ENCODE measurements around the gene MAST4. TPM values are rescaled to one million over a fixed set of nuclear protein-coding genes. Genes with fewer than 3 reads are reported as not detected.

MAST4 gene
- total and polyA plus RNA-seq, 2 donors (not counting 1 experiment from before 2014, with no cell fraction given), result 7.0 to 15.2 TPM

- no peaks in the 10 kb centered on the region for H3K9me3 ChIP-seq (ENCODE audit: control insufficient read depth, insufficient read depth, low read depth, low read length)
- H4K20me1 ChIP-seq (ENCODE audit: control insufficient read depth, extremely low read depth, insufficient read depth, low read length), result no peaks in the 10 kb centered on the region
- H3K4me2 ChIP-seq (ENCODE audit: extremely low read depth, insufficient read depth, low read length), result no peak overlapping the region
- H3K9ac ChIP-seq (ENCODE audit: insufficient read depth, low read length), result no peak overlapping the region
- no peaks in the 10 kb centered on the region for H3K27me3 ChIP-seq (ENCODE audit: control insufficient read depth, insufficient read depth, low read length)
- no peaks in the 10 kb centered on the region for H3K36me3 ChIP-seq (ENCODE audit: control insufficient read depth, insufficient read depth, low read length)
- no peak overlapping the region for H3K4me3 ChIP-seq (replicated peaks in 1 of 4; ENCODE audit: control extremely low read depth in 1 of 4, insufficient read depth in 1 of 4, low read depth in 3 of 4, low read length in 4 of 4)
- no peak overlapping the region for H2AFZ ChIP-seq (ENCODE audit: low read length)
- H3K79me2 ChIP-seq (ENCODE audit: control insufficient read depth, insufficient read depth, low read length), result no peaks in the 10 kb centered on the region
- DNase-seq (ENCODE audit: low read depth in 2 of 2), result no peak
- TF ChIP-seq CTCF (conservative IDR thresholded peaks at IDR 0.05 in 1 of 2, IDR thresholded peaks at IDR 0.05 in 1 of 2; ENCODE audit: low read depth in 1 of 2, low read length in 2 of 2) (no peak), EZH2 (IDR thresholded peaks at IDR 0.05; ENCODE audit: low read length, missing control alignments) (no peak)
- no peak overlapping the region for H3K27ac ChIP-seq (ENCODE audit: insufficient read depth, low read length)
- H3K4me1 ChIP-seq (ENCODE audit: control insufficient read depth, extremely low read depth, insufficient read depth, low read length), result no peaks in the 10 kb centered on the region
These were observed 192.4 kb downstream of the MAST4 start for GRCh38 chr5:66788556-66788955.

GRCh38 chr5:66789434-66789833 lies 193.2 kb downstream of the MAST4 start:
- TF ChIP-seq CTCF (conservative IDR thresholded peaks at IDR 0.05 in 1 of 2, IDR thresholded peaks at IDR 0.05 in 1 of 2; ENCODE audit: low read depth in 1 of 2, low read length in 2 of 2), result no peak
- no peak for TF ChIP-seq EZH2 (IDR thresholded peaks at IDR 0.05; ENCODE audit: low read length, missing control alignments)
- H3K27ac ChIP-seq (ENCODE audit: insufficient read depth, low read length), result no peak overlapping the region
- no peak overlapping the region for H2AFZ ChIP-seq (ENCODE audit: low read length)
- no peak overlapping the region for H3K4me3 ChIP-seq (replicated peaks in 1 of 4; ENCODE audit: control extremely low read depth in 1 of 4, insufficient read depth in 1 of 4, low read depth in 3 of 4, low read length in 4 of 4)
- H3K4me1 ChIP-seq (ENCODE audit: control insufficient read depth, extremely low read depth, insufficient read depth, low read length), result no peaks in the 10 kb centered on the region
- no peak overlapping the region for H3K9ac ChIP-seq (ENCODE audit: insufficient read depth, low read length)
- H3K4me2 ChIP-seq (ENCODE audit: extremely low read depth, insufficient read depth, low read length), result no peak overlapping the region
- H3K27me3 ChIP-seq (ENCODE audit: control insufficient read depth, insufficient read depth, low read length), result no peaks in the 10 kb centered on the region
- H3K9me3 ChIP-seq (ENCODE audit: control insufficient read depth, insufficient read depth, low read depth, low read length), result no peaks in the 10 kb centered on the region
- DNase-seq (ENCODE audit: low read depth in 2 of 2), result no peak
- H3K36me3 ChIP-seq (ENCODE audit: control insufficient read depth, insufficient read depth, low read length), result no peaks in the 10 kb centered on the region
- no peaks in the 10 kb centered on the region for H4K20me1 ChIP-seq (ENCODE audit: control insufficient read depth, extremely low read depth, insufficient read depth, low read length)
- no peaks in the 10 kb centered on the region for H3K79me2 ChIP-seq (ENCODE audit: control insufficient read depth, insufficient read depth, low read length)

- no peaks in the 10 kb centered on the region for H3K9me3 ChIP-seq (ENCODE audit: control insufficient read depth, insufficient read depth, low read depth, low read length)
- H4K20me1 ChIP-seq (ENCODE audit: control insufficient read depth, extremely low read depth, insufficient read depth, low read length), result no peaks in the 10 kb centered on the region
- no peak overlapping the region for H3K4me2 ChIP-seq (ENCODE audit: extremely low read depth, insufficient read depth, low read length)
- no peak for TF ChIP-seq EZH2 (IDR thresholded peaks at IDR 0.05; ENCODE audit: low read length, missing control alignments)
- no peak for TF ChIP-seq CTCF (conservative IDR thresholded peaks at IDR 0.05 in 1 of 2, IDR thresholded peaks at IDR 0.05 in 1 of 2; ENCODE audit: low read depth in 1 of 2, low read length in 2 of 2)
- no peak for DNase-seq (ENCODE audit: low read depth in 2 of 2)
- H3K27me3 ChIP-seq (ENCODE audit: control insufficient read depth, insufficient read depth, low read length), result no peaks in the 10 kb centered on the region
- no peak overlapping the region for H3K4me3 ChIP-seq (replicated peaks in 1 of 4; ENCODE audit: control extremely low read depth in 1 of 4, insufficient read depth in 1 of 4, low read depth in 3 of 4, low read length in 4 of 4)
- H3K4me1 ChIP-seq (ENCODE audit: control insufficient read depth, extremely low read depth, insufficient read depth, low read length), result no peaks in the 10 kb centered on the region
- H3K27ac ChIP-seq (ENCODE audit: insufficient read depth, low read length), result no peak overlapping the region
- no peaks in the 10 kb centered on the region for H3K36me3 ChIP-seq (ENCODE audit: control insufficient read depth, insufficient read depth, low read length)
- no peaks in the 10 kb centered on the region for H3K79me2 ChIP-seq (ENCODE audit: control insufficient read depth, insufficient read depth, low read length)
- no peak overlapping the region for H2AFZ ChIP-seq (ENCODE audit: low read length)
- no peak overlapping the region for H3K9ac ChIP-seq (ENCODE audit: insufficient read depth, low read length)
These were observed 196.9 kb downstream of the MAST4 start for GRCh38 chr5:66793049-66793448.

Data from fibroblast of lung (primary cell).